ENCODE data around the gene FILIP1L.
A peak's percentile ranks its signal among the peaks of the same experiment; 100 is the strongest.

Gene FILIP1L

GRCh38 chr3:100020876-100021644, 93.2 kb downstream of the FILIP1L start:
- H2AFZ ChIP-seq (ENCODE audit: insufficient read depth, low read length, poor library complexity): no peak overlapping the region
- H3K14ac ChIP-seq (ENCODE audit: low read length): no peak overlapping the region
- H2AK5ac ChIP-seq (ENCODE audit: low read length): no peak overlapping the region
- H2BK5ac ChIP-seq (ENCODE audit: low read depth, low read length, poor library complexity): no peak overlapping the region
- H3K4me1 ChIP-seq (ENCODE audit: control insufficient read depth in 1 of 2, insufficient read depth in 2 of 2, low read length in 2 of 2): no peaks in the 10 kb centered on the region
- H2BK12ac ChIP-seq (ENCODE audit: low read length): no peak overlapping the region
- H3K79me1 ChIP-seq (ENCODE audit: low read length): no peaks in the 10 kb centered on the region
- no peak overlapping the region for H3K27ac ChIP-seq (ENCODE audit: low read depth, low read length)
- H3K9me3 ChIP-seq (ENCODE audit: insufficient read depth, low read depth, low read length): no peaks in the 10 kb centered on the region
- H4K8ac ChIP-seq (ENCODE audit: low read depth, low read length): no peak overlapping the region
- H3K4ac ChIP-seq (ENCODE audit: low read depth, low read length): no peak overlapping the region
- no CpG with 5 or more reads among the region's 9 CpGs for WGBS (ENCODE audit: extremely low coverage, insufficient coverage, insufficient read length)
- H3K18ac ChIP-seq (ENCODE audit: low read length): no peak overlapping the region
- no peak overlapping the region for H3K4me3 ChIP-seq (ENCODE audit: low read depth, low read length)
- H3K79me2 ChIP-seq (ENCODE audit: control insufficient read depth, insufficient read depth, low read length, poor library complexity): no peaks in the 10 kb centered on the region
- no peaks in the 10 kb centered on the region for H3K27me3 ChIP-seq (ENCODE audit: insufficient read depth, low read length)
- no peak overlapping the region for H3K9ac ChIP-seq (ENCODE audit: low read length)
- H4K12ac ChIP-seq (ENCODE audit: low read depth, low read length): no peak overlapping the region
- no peak overlapping the region for H2BK120ac ChIP-seq (ENCODE audit: insufficient read depth, low read length, poor library complexity)
- H4K91ac ChIP-seq (ENCODE audit: low read depth, low read length): no peak overlapping the region
- no peak overlapping the region for H3K4me2 ChIP-seq (ENCODE audit: low read length)
- DNase-seq: peak in 1 of 2 donors; percentile 30
- H3K36me3 ChIP-seq (ENCODE audit: control insufficient read depth in 1 of 2, insufficient read depth in 2 of 2, low read length in 2 of 2): no peaks in the 10 kb centered on the region
- no peak overlapping the region for H3K23ac ChIP-seq (ENCODE audit: low read length)

DNA sequence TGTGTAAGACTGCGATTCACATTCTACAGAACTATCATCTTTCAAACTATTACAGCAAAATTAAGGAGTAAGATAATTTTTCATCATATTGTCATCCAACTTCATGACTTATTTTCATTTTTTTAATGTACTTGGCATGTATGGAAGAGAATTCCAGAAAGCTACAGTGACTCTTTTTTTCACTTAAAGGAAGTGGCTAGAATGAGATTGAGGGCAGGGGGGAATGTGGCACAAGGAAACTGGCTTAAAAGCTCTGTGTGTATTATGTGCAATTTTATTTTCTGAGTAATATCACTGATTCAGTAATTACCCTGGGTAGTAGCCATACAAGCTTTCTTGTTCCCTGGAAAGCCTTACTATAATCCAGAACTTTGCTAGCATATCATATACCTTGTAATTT, 94.6 kb downstream of the FILIP1L start:
- WGBS (ENCODE audit: extremely low coverage, insufficient coverage, insufficient read length): no CpG with 5 or more reads among the region's 1 CpG
- H3K4me3 ChIP-seq (ENCODE audit: low read depth, low read length): no peak overlapping the region
- H2BK5ac ChIP-seq (ENCODE audit: low read depth, low read length, poor library complexity): no peak overlapping the region
- no peak overlapping the region for H3K27ac ChIP-seq (ENCODE audit: low read depth, low read length)
- no peak overlapping the region for H3K14ac ChIP-seq (ENCODE audit: low read length)
- H3K9ac ChIP-seq (ENCODE audit: low read length): no peak overlapping the region
- no peak overlapping the region for H2BK12ac ChIP-seq (ENCODE audit: low read length)
- no peak overlapping the region for H4K12ac ChIP-seq (ENCODE audit: low read depth, low read length)
- H3K9me3 ChIP-seq (ENCODE audit: insufficient read depth, low read depth, low read length): no peaks in the 10 kb centered on the region
- no peak overlapping the region for H3K4ac ChIP-seq (ENCODE audit: low read depth, low read length)
- no peak overlapping the region for H3K23ac ChIP-seq (ENCODE audit: low read length)
- no peak overlapping the region for H2AK5ac ChIP-seq (ENCODE audit: low read length)
- no peaks in the 10 kb centered on the region for H3K36me3 ChIP-seq (ENCODE audit: control insufficient read depth in 1 of 2, insufficient read depth in 2 of 2, low read length in 2 of 2)
- H3K4me1 ChIP-seq (ENCODE audit: control insufficient read depth in 1 of 2, insufficient read depth in 2 of 2, low read length in 2 of 2): no peaks in the 10 kb centered on the region
- H4K8ac ChIP-seq (ENCODE audit: low read depth, low read length): no peak overlapping the region
- H3K79me1 ChIP-seq (ENCODE audit: low read length): no peaks in the 10 kb centered on the region
- no peak overlapping the region for H3K18ac ChIP-seq (ENCODE audit: low read length)
- no peak overlapping the region for H2BK120ac ChIP-seq (ENCODE audit: insufficient read depth, low read length, poor library complexity)
- no peak overlapping the region for H2AFZ ChIP-seq (ENCODE audit: insufficient read depth, low read length, poor library complexity)
- H4K91ac ChIP-seq (ENCODE audit: low read depth, low read length): no peak overlapping the region
- H3K4me2 ChIP-seq (ENCODE audit: low read length): no peak overlapping the region
- H3K27me3 ChIP-seq (ENCODE audit: insufficient read depth, low read length): no peaks in the 10 kb centered on the region
- H3K79me2 ChIP-seq (ENCODE audit: control insufficient read depth, insufficient read depth, low read length, poor library complexity): no peaks in the 10 kb centered on the region
- DNase-seq: no peak

DNA sequence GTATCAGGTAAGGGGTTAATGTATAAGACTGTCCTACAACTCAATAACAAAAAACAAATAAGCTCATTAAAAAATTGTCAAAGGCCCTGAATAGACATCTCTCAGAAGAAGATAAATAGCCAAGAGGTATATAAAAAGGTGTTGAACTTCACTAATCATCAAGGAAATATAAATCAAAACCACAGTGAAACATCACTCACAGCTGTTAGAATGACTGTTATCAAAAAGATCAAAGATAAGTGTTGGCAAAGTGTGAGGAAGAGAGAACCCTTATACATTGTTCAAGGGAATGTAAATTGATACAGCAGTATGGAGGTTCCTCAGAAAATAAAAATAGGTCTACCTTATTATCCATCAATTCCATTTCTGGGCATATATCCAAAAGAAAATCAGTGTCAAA, 95.5 kb downstream of the FILIP1L start:
- Histone ChIP-seq H4K91ac (ENCODE audit: low read depth, low read length) (no peak overlapping the region), H2AFZ (ENCODE audit: insufficient read depth, low read length, poor library complexity) (no peak overlapping the region), H3K9me3 (ENCODE audit: insufficient read depth, low read depth, low read length) (no peaks in the 10 kb centered on the region), H3K79me2 (ENCODE audit: control insufficient read depth, insufficient read depth, low read length, poor library complexity) (no peaks in the 10 kb centered on the region), H3K27me3 (ENCODE audit: insufficient read depth, low read length) (no peaks in the 10 kb centered on the region), H3K4me2 (ENCODE audit: low read length) (no peak overlapping the region), H3K4me3 (ENCODE audit: low read depth, low read length) (no peak overlapping the region), H3K27ac (ENCODE audit: low read depth, low read length) (no peak overlapping the region), H2AK5ac (ENCODE audit: low read length) (no peak overlapping the region), H3K4ac (ENCODE audit: low read depth, low read length) (no peak overlapping the region), H2BK12ac (ENCODE audit: low read length) (peak overlapping the region; percentile 40), H3K23ac (ENCODE audit: low read length) (no peak overlapping the region), H3K14ac (ENCODE audit: low read length) (no peak overlapping the region), H2BK120ac (ENCODE audit: insufficient read depth, low read length, poor library complexity) (no peak overlapping the region), H3K36me3 (ENCODE audit: control insufficient read depth in 1 of 2, insufficient read depth in 2 of 2, low read length in 2 of 2) (no peaks in the 10 kb centered on the region), H2BK5ac (ENCODE audit: low read depth, low read length, poor library complexity) (no peak overlapping the region), H3K4me1 (ENCODE audit: control insufficient read depth in 1 of 2, insufficient read depth in 2 of 2, low read length in 2 of 2) (no peaks in the 10 kb centered on the region), H3K18ac (ENCODE audit: low read length) (no peak overlapping the region), H4K12ac (ENCODE audit: low read depth, low read length) (no peak overlapping the region), H3K9ac (ENCODE audit: low read length) (no peak overlapping the region), H3K79me1 (ENCODE audit: low read length) (no peaks in the 10 kb centered on the region), H4K8ac (ENCODE audit: low read depth, low read length) (no peak overlapping the region)
- no peak for DNase-seq

DNA sequence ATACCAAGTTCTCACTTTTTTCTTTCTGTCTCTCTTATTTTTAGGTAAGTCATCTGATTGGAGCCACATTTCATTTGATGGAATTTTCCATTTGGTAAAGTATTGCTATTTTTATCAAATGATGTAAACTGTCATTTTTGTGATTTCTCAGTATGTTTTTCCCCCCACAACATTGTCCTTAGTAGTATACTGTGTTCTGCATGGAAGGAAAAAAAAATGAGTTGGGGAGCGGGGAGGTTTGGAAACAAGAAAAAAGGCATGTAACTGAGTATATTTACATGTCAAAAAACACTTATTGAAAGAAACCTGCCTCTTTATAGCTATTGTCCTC, 104.2 kb downstream of the FILIP1L start:
- Histone ChIP-seq H3K79me1 (ENCODE audit: low read length) (peaks cover 5% of the 10 kb centered on the region), H2BK12ac (ENCODE audit: low read length) (no peak overlapping the region), H3K4me3 (ENCODE audit: low read depth, low read length) (no peak overlapping the region), H2BK120ac (ENCODE audit: insufficient read depth, low read length, poor library complexity) (no peak overlapping the region), H2AK5ac (ENCODE audit: low read length) (no peak overlapping the region), H3K9ac (ENCODE audit: low read length) (no peak overlapping the region), H3K14ac (ENCODE audit: low read length) (no peak overlapping the region), H3K18ac (ENCODE audit: low read length) (no peak overlapping the region), H3K4me1 (ENCODE audit: control insufficient read depth in 1 of 2, insufficient read depth in 2 of 2, low read length in 2 of 2) (peaks cover 2 to 3% of the 10 kb centered on the region in 2 experiments), H3K27ac (ENCODE audit: low read depth, low read length) (no peak overlapping the region), H3K27me3 (ENCODE audit: insufficient read depth, low read length) (no peaks in the 10 kb centered on the region), H3K4ac (ENCODE audit: low read depth, low read length) (no peak overlapping the region), H2BK5ac (ENCODE audit: low read depth, low read length, poor library complexity) (no peak overlapping the region), H4K12ac (ENCODE audit: low read depth, low read length) (no peak overlapping the region), H4K8ac (ENCODE audit: low read depth, low read length) (no peak overlapping the region), H3K9me3 (ENCODE audit: insufficient read depth, low read depth, low read length) (no peaks in the 10 kb centered on the region), H2AFZ (ENCODE audit: insufficient read depth, low read length, poor library complexity) (no peak overlapping the region), H3K79me2 (ENCODE audit: control insufficient read depth, insufficient read depth, low read length, poor library complexity) (no peaks in the 10 kb centered on the region), H3K4me2 (ENCODE audit: low read length) (no peak overlapping the region), H3K23ac (ENCODE audit: low read length) (no peak overlapping the region), H4K91ac (ENCODE audit: low read depth, low read length) (no peak overlapping the region), H3K36me3 (ENCODE audit: control insufficient read depth in 1 of 2, insufficient read depth in 2 of 2, low read length in 2 of 2) (no peaks in the 10 kb centered on the region)
- no peak for DNase-seq
- no CpG with 5 or more reads among the region's 1 CpG for WGBS (ENCODE audit: extremely low coverage, insufficient coverage, insufficient read length)
